ENCODE measurements around the gene PRR16.

The PRR16 gene

DNA sequence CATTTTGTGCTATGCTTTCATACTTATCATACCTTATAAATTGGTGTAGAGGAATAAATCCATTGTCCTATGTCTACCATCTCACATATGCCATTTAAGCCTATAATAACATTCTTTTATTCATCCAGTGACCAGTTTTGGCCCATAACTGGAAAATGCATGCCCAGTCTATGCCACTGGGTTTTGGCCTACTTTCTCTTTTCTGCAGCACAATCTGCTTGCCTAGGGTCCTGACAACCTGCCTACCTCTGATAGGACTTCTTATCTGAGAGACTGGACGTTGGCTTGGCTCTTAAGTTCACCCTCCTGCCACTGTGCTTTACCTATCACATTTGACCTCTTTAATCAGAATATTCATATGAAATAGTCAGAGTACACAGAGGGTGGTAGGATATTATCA is 103.0 kb downstream of the PRR16 start:
- TF ChIP-seq EZH2 (optimal IDR thresholded peaks at IDR 0.05; ENCODE audit: low read depth, low read length) (no peak), EZH2phosphoT487 (IDR thresholded peaks at IDR 0.05; ENCODE audit: low read length) (no peak)
- TF ChIP-seq, protein P1, sequence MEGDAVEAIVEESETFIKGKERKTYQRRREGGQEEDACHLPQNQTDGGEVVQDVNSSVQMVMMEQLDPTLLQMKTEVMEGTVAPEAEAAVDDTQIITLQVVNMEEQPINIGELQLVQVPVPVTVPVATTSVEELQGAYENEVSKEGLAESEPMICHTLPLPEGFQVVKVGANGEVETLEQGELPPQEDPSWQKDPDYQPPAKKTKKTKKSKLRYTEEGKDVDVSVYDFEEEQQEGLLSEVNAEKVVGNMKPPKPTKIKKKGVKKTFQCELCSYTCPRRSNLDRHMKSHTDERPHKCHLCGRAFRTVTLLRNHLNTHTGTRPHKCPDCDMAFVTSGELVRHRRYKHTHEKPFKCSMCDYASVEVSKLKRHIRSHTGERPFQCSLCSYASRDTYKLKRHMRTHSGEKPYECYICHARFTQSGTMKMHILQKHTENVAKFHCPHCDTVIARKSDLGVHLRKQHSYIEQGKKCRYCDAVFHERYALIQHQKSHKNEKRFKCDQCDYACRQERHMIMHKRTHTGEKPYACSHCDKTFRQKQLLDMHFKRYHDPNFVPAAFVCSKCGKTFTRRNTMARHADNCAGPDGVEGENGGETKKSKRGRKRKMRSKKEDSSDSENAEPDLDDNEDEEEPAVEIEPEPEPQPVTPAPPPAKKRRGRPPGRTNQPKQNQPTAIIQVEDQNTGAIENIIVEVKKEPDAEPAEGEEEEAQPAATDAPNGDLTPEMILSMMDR (IDR thresholded peaks at IDR 0.05; ENCODE audit: low read length) = no peak
- no peaks in the 10 kb centered on the region for H3K36me3 ChIP-seq (replicated peaks; ENCODE audit: insufficient read depth, low read length)
- H3K4me1 ChIP-seq (ENCODE audit: low read length) = no peaks in the 10 kb centered on the region
- no peak overlapping the region for H2AFZ ChIP-seq (ENCODE audit: low read length)
- H3K4me2 ChIP-seq (ENCODE audit: low read depth, low read length) = no peak overlapping the region
- no peaks in the 10 kb centered on the region for H3K79me2 ChIP-seq (ENCODE audit: low read length)
- H3K9ac ChIP-seq (ENCODE audit: low read length) = no peak overlapping the region
- H3K9me2 ChIP-seq (replicated peaks; ENCODE audit: insufficient read depth, low read length) = no peaks in the 10 kb centered on the region
- DNase-seq = no peak
- no peaks in the 10 kb centered on the region for H3K9me3 ChIP-seq (replicated peaks; ENCODE audit: insufficient read depth, low read length)
- no peaks in the 10 kb centered on the region for H3K27me3 ChIP-seq (replicated peaks; ENCODE audit: insufficient read depth, low read length)
- no peak overlapping the region for H3K27ac ChIP-seq (ENCODE audit: low read length)
- no peaks in the 10 kb centered on the region for H3F3A ChIP-seq (ENCODE audit: insufficient read depth, low read length)
- H3K4me3 ChIP-seq (ENCODE audit: low read length) = no peak overlapping the region
- no peaks in the 10 kb centered on the region for H4K20me1 ChIP-seq (ENCODE audit: insufficient read depth, low read length)

DNA sequence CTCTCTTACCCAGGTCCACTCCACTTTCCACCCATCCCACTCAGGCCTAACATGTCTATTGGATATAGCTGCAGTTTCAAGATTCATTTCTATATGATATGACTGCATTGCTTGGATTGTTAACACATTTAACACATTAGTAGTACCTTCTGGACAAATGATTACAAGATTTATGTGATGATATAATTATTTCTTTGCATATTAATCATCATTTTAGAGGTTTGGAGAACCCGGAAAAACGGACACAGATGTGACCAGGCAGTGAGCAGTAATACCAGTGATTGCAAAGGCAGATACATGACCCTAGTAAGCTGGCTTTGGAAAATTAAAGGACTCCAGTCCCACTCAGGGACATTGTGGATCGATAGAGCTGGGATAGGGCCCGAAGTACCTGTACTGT is 103.8 kb downstream of the PRR16 start:
- H3K27ac ChIP-seq (ENCODE audit: low read length) = no peak overlapping the region
- no peaks in the 10 kb centered on the region for H3K4me1 ChIP-seq (ENCODE audit: low read length)
- DNase-seq = no peak
- no peak overlapping the region for H3K9ac ChIP-seq (ENCODE audit: low read length)
- no peaks in the 10 kb centered on the region for H3F3A ChIP-seq (ENCODE audit: insufficient read depth, low read length)
- no peak overlapping the region for H2AFZ ChIP-seq (ENCODE audit: low read length)
- no peaks in the 10 kb centered on the region for H3K9me2 ChIP-seq (replicated peaks; ENCODE audit: insufficient read depth, low read length)
- H3K79me2 ChIP-seq (ENCODE audit: low read length) = no peaks in the 10 kb centered on the region
- no peak overlapping the region for H3K4me2 ChIP-seq (ENCODE audit: low read depth, low read length)
- no peaks in the 10 kb centered on the region for H3K9me3 ChIP-seq (replicated peaks; ENCODE audit: insufficient read depth, low read length)
- no peak overlapping the region for H3K4me3 ChIP-seq (ENCODE audit: low read length)
- H4K20me1 ChIP-seq (ENCODE audit: insufficient read depth, low read length) = no peaks in the 10 kb centered on the region
- no peaks in the 10 kb centered on the region for H3K27me3 ChIP-seq (replicated peaks; ENCODE audit: insufficient read depth, low read length)
- H3K36me3 ChIP-seq (replicated peaks; ENCODE audit: insufficient read depth, low read length) = no peaks in the 10 kb centered on the region
- TF ChIP-seq EZH2 (optimal IDR thresholded peaks at IDR 0.05; ENCODE audit: low read depth, low read length) = no peak
- TF ChIP-seq EZH2phosphoT487 (IDR thresholded peaks at IDR 0.05; ENCODE audit: low read length) = no peak
- TF ChIP-seq, protein P1 (IDR thresholded peaks at IDR 0.05; ENCODE audit: low read length) = no peak

DNA sequence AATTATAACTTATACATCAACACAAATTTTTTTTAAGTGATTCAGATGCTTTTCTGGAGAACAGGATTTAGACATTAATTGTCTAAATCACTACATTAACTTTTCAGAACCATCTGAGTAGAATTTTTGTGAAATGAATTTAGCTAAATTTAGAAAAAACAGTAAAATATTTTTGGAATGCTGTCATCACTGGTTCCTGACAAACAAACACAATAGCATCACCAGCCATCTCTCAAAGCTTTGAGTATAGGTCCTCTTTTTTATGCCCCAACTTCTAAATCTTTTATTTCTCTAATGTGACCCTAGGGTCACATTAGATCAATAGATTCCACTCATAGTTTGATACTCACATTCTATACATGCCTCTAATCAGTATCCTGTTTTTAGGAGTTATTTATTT is 104.6 kb downstream of the PRR16 start:
- Histone ChIP-seq H2AFZ (ENCODE audit: low read length) (no peak overlapping the region), H3K36me3 (replicated peaks; ENCODE audit: insufficient read depth, low read length) (no peaks in the 10 kb centered on the region), H3K9ac (ENCODE audit: low read length) (no peak overlapping the region), H3K4me3 (ENCODE audit: low read length) (no peak overlapping the region), H3F3A (ENCODE audit: insufficient read depth, low read length) (no peaks in the 10 kb centered on the region), H4K20me1 (ENCODE audit: insufficient read depth, low read length) (no peaks in the 10 kb centered on the region), H3K9me2 (replicated peaks; ENCODE audit: insufficient read depth, low read length) (no peaks in the 10 kb centered on the region), H3K27ac (ENCODE audit: low read length) (no peak overlapping the region), H3K4me2 (ENCODE audit: low read depth, low read length) (no peak overlapping the region), H3K4me1 (ENCODE audit: low read length) (no peaks in the 10 kb centered on the region), H3K27me3 (replicated peaks; ENCODE audit: insufficient read depth, low read length) (no peaks in the 10 kb centered on the region), H3K9me3 (replicated peaks; ENCODE audit: insufficient read depth, low read length) (no peaks in the 10 kb centered on the region), H3K79me2 (ENCODE audit: low read length) (no peaks in the 10 kb centered on the region)
- TF ChIP-seq EZH2phosphoT487 (IDR thresholded peaks at IDR 0.05; ENCODE audit: low read length) (no peak), EZH2 (optimal IDR thresholded peaks at IDR 0.05; ENCODE audit: low read depth, low read length) (no peak)
- TF ChIP-seq, protein P1 (IDR thresholded peaks at IDR 0.05; ENCODE audit: low read length) = no peak
- DNase-seq = no peak
